K562 (cell line): ENCODE results near the gene PGD. TPM values are rescaled to one million over a fixed set of nuclear protein-coding genes. Genes with fewer than 3 reads are reported as not detected.
A peak's percentile ranks its signal among the peaks of the same experiment; 100 is the strongest.

Source experiments
- CAMTA2 ChIP-seq: fragments of 250-450 bp; sonication (Bioruptor Pico); conservative IDR thresholded peaks from 2 replicates; pipeline ENCODE4 v1.5.1; 2022
- COPS2 ChIP-seq: fragments of 450-650 bp; conservative IDR thresholded peaks from 2 replicates; pipeline ENCODE4 v1.6.1; 2016; ENCODE audit warnings: mild to moderate bottlenecking, moderate library complexity
- FOS ChIP-seq: IDR thresholded peaks from 3 replicates; pipeline ENCODE4 v1.6.1; 2011; ENCODE audit not compliant: insufficient read length; ENCODE audit errors: extremely low read depth
- HDAC8 ChIP-seq: fragments of 450-650 bp; IDR thresholded peaks from 2 replicates; pipeline ENCODE4 v1.6.1; 2016; ENCODE audit warnings: mild to moderate bottlenecking, missing genetic modification characterization, moderate library complexity, missing compliant biosample characterization
- ILF3 ChIP-seq: fragments of 450-650 bp; IDR thresholded peaks from 2 replicates; pipeline ENCODE4 v1.6.1; 2018; ENCODE audit warnings: antibody characterized with exemption, mild to moderate bottlenecking, moderate library complexity, borderline replicate concordance
- KAT7 ChIP-seq: sonication (generic); formaldehyde crosslinking; IDR thresholded peaks from 2 replicates; pipeline ENCODE4 v1.8.0; 2022; ENCODE audit warnings: missing genetic modification reagents, mild to moderate bottlenecking, borderline replicate concordance
- MAFF ChIP-seq: IDR thresholded peaks from 2 replicates; pipeline ENCODE4 v1.6.1; 2012; ENCODE audit warnings: low read length, improper control_type of control experiment
- NCOA6 ChIP-seq: fragments of 450-650 bp; IDR thresholded peaks from 2 replicates; pipeline ENCODE4 v1.6.1; 2017; ENCODE audit warnings: mild to moderate bottlenecking
- NR2C1 ChIP-seq, 2 experiments: fragments of 450-650 bp; IDR thresholded peaks; 2 replicates each; pipeline ENCODE4 v1.6.1; 2017; ENCODE audit warnings: mild to moderate bottlenecking in 2 of 2, antibody characterized with exemption in 1 of 2, inconsistent platforms in 1 of 2, missing compliant biosample characterization in 1 of 2, missing genetic modification characterization in 1 of 2
- NR4A1 ChIP-seq, 2 experiments: fragments of 250-450 bp in 1 of 2; fragments of 450-650 bp in 1 of 2; sonication (Bioruptor Pico) in 1 of 2; IDR thresholded peaks; 2 replicates each; pipeline versions ENCODE4 v1.4.0 to v1.6.1; 2016 to 2020; ENCODE audit warnings: mild to moderate bottlenecking in 2 of 2, missing compliant biosample characterization in 1 of 2, missing genetic modification characterization in 1 of 2, moderate library complexity in 1 of 2
- NRF1 ChIP-seq, 2 experiments: fragments of 450-650 bp; IDR thresholded peaks in 1 of 2; conservative IDR thresholded peaks in 1 of 2; 2 replicates each; pipeline ENCODE4 v1.6.1; 2014; ENCODE audit warnings: mild to moderate bottlenecking in 2 of 2
- PHF8 ChIP-seq: fragments of 200-600 bp; sonication (generic); IDR thresholded peaks from 2 replicates; pipeline ENCODE4 v1.6.1; 2012; ENCODE audit warnings: mixed run types, mild to moderate bottlenecking, inconsistent platforms, low read length, moderate library complexity, borderline replicate concordance
- SIN3A ChIP-seq, 2 experiments: fragments of 150-350 bp in 1 of 2; IDR thresholded peaks; 2 replicates each; pipeline ENCODE4 v1.6.1; 2011 to 2016; ENCODE audit warnings: borderline replicate concordance in 2 of 2, low read depth in 2 of 2, low read length in 2 of 2, mild to moderate bottlenecking in 2 of 2, moderate library complexity in 2 of 2; ENCODE audit not compliant: control insufficient read depth in 1 of 2
- SPI1 ChIP-seq: IDR thresholded peaks from 2 replicates; pipeline ENCODE4 v1.6.1; 2011; ENCODE audit warnings: low read depth, low read length, control low read depth, borderline replicate concordance
- SRSF7 ChIP-seq: fragments of 200-400 bp; formaldehyde crosslinking; optimal IDR thresholded peaks from 2 replicates; pipeline ENCODE3; 2017; ENCODE audit warnings: mild to moderate bottlenecking, low read depth, low read length
- polyA plus RNA-seq, 8 experiments: library from polyadenylated mRNA; depleted of rRNA in 4 of 8; stranded (reverse) in 5 of 8; unstranded in 3 of 8; fragments of >200 nt; fragmentation: Nextera tagmentation in 2 of 8; fragmentation: Illumina TruSeq in 1 of 8; extraction: Ambion mirVana in 2 of 8; extraction: Trizol in 1 of 8; gene quantifications; 2 replicates each; pipeline versions ENCODE4 v1.2.1 to v1.2.3, GENCODE V29; 2011 to 2014; ENCODE audit warnings: inconsistent platforms in 1 of 8, missing spikeins in 1 of 8
- total RNA-seq, 7 experiments: library from RNA; depleted of rRNA in 6 of 7; stranded (reverse); fragments of >200 nt in 6 of 7; fragmentation: Illumina TruSeq in 2 of 7; extraction: Trizol in 2 of 7; gene quantifications; 2 replicates each; pipeline versions ENCODE4 v1.2.1 to v1.2.3, GENCODE V29; 2011 to 2021; ENCODE audit warnings: low replicate concordance in 1 of 7
- TF ChIP-seq, protein P1 (sequence below), 2 experiments: fragments of 450-650 bp in 1 of 2; sonication (generic) in 1 of 2; formaldehyde crosslinking in 1 of 2; IDR thresholded peaks in 1 of 2; conservative IDR thresholded peaks in 1 of 2; 2 replicates each; pipeline versions ENCODE4 v1.6.1 to v1.8.1; 2016 to 2023; ENCODE audit warnings: mild to moderate bottlenecking in 2 of 2, moderate library complexity in 2 of 2, inconsistent platforms in 1 of 2, missing genetic modification reagents in 1 of 2
- TF ChIP-seq, protein P2 (sequence below), 2 experiments: IDR thresholded peaks; 2 replicates each; pipeline ENCODE4 v1.6.1; 2011; ENCODE audit warnings: borderline replicate concordance in 1 of 2, control low read depth in 1 of 2, low read depth in 1 of 2, low read length in 1 of 2, mild to moderate bottlenecking in 1 of 2, mixed read lengths in 1 of 2, moderate library complexity in 1 of 2; ENCODE audit not compliant: insufficient read depth in 1 of 2, insufficient read length in 1 of 2, poor library complexity in 1 of 2, severe bottlenecking in 1 of 2; ENCODE audit errors: extremely low read depth in 1 of 2
- TF ChIP-seq, protein P3 (sequence below): IDR thresholded peaks from 2 replicates; pipeline ENCODE4 v1.6.1; 2011; ENCODE audit warnings: borderline replicate concordance, low read depth, mild to moderate bottlenecking, moderate library complexity, low read length; ENCODE audit not compliant: insufficient read depth, poor library complexity, severe bottlenecking
- TF ChIP-seq, protein P4 (sequence below), 2 experiments: fragments of 450-650 bp; IDR thresholded peaks; 2 replicates each; pipeline ENCODE4 v1.6.1; 2016

Gene PGD
- total and polyA plus RNA-seq, 9 of the 15 experiments (the other 6 are each of a cell fraction or from before 2014, with no cell fraction given), result 177 to 542 (median 270) TPM

DNA sequence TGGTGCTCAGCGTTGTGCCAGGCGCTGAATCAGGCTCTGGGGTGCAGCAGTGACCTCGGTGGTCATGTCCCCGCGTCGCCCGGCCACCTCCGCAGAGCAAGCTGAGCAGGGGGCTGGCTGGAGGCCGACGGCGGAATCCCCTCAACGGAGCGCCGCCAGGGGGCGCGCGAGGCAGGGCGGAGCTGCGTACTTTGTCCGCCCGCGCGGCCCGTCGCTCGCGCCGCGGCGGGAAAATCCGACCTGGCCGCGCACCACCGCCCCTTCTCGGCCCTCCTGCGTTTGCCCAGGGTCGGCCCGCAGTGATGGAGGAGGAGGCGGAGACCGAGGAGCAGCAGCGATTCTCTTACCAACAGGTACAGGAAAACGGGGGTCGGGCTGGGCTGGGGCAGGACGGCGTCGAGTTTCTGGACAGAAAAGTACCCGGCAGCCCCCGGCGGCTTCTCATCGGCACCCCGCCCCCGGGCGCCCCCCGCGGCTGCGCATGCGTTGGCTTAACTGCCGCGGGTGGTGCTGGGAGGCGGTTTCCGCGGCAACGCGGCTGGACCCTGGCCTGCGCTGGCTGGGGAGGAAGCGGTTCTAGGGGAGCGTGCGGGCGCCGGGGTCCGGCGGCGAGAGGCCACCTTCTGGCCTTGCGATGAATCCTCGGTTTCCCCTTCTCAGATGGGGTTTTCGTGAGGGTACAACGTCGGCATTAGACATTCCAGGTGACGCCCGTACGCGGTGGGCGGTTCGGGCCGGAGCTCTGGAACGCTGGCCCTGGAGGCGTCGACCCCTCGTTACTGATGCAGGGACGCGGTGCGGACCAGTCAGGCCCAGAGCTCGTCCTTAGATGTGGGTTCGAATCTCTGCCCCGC lies 31.6 kb downstream of the PGD start, which contains the start of gene CENPS (continued):
- TF ChIP-seq, protein P1, sequence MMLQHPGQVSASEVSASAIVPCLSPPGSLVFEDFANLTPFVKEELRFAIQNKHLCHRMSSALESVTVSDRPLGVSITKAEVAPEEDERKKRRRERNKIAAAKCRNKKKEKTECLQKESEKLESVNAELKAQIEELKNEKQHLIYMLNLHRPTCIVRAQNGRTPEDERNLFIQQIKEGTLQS (IDR thresholded peaks at IDR 0.05), result no peak
- TF ChIP-seq, protein P1 (CRISPR knock-in tag; conservative IDR thresholded peaks at IDR 0.05), result 0 out of 2 replicates have a peak, but pooled peaks have one; percentile 62
- peak; percentile 94 for TF ChIP-seq NCOA6
- TF ChIP-seq PHF8, result peak; percentile 77; the same call in 1 of the 2 replicates
- no peak for TF ChIP-seq FOS
- TF ChIP-seq NR4A1 (CRISPR knock-in tag; IDR thresholded peaks at IDR 0.05), result no peak
- peak; percentile 77 for TF ChIP-seq NR4A1 (tag; IDR thresholded peaks at IDR 0.05)
- TF ChIP-seq SPI1, result peak; percentile 67; the same call in 1 of the 2 replicates
- no peak for TF ChIP-seq ILF3
- no peak for TF ChIP-seq SRSF7
- peak; percentile 91 for TF ChIP-seq HDAC8 (tag)
- TF ChIP-seq NR2C1 (IDR thresholded peaks at IDR 0.05), result no peak
- no peak; the same call in 1 of the 2 replicates for TF ChIP-seq NR2C1 (tag; IDR thresholded peaks at IDR 0.05)
- TF ChIP-seq CAMTA2 (CRISPR knock-in tag), result peak; percentile 64; the same call in 1 of the 2 replicates
- TF ChIP-seq, protein P2, sequence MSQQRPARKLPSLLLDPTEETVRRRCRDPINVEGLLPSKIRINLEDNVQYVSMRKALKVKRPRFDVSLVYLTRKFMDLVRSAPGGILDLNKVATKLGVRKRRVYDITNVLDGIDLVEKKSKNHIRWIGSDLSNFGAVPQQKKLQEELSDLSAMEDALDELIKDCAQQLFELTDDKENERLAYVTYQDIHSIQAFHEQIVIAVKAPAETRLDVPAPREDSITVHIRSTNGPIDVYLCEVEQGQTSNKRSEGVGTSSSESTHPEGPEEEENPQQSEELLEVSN (IDR thresholded peaks at IDR 0.05; ENCODE audit: borderline replicate concordance in 1 of 2, extremely low read depth in 1 of 2, insufficient read depth in 1 of 2, insufficient read length in 1 of 2, low read depth in 1 of 2, low read length in 1 of 2, poor library complexity in 1 of 2, severe bottlenecking in 1 of 2), result peak; percentile 99 to 100
- TF ChIP-seq NRF1 (conservative IDR thresholded peaks at IDR 0.05 in 1 of 2, IDR thresholded peaks at IDR 0.05 in 1 of 2), result peak; percentile 99
- TF ChIP-seq, protein P3, sequence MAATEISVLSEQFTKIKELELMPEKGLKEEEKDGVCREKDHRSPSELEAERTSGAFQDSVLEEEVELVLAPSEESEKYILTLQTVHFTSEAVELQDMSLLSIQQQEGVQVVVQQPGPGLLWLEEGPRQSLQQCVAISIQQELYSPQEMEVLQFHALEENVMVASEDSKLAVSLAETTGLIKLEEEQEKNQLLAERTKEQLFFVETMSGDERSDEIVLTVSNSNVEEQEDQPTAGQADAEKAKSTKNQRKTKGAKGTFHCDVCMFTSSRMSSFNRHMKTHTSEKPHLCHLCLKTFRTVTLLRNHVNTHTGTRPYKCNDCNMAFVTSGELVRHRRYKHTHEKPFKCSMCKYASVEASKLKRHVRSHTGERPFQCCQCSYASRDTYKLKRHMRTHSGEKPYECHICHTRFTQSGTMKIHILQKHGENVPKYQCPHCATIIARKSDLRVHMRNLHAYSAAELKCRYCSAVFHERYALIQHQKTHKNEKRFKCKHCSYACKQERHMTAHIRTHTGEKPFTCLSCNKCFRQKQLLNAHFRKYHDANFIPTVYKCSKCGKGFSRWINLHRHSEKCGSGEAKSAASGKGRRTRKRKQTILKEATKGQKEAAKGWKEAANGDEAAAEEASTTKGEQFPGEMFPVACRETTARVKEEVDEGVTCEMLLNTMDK, result peak; percentile 97
- no peak for TF ChIP-seq COPS2
- no peak for TF ChIP-seq MAFF
- TF ChIP-seq, protein P4, sequence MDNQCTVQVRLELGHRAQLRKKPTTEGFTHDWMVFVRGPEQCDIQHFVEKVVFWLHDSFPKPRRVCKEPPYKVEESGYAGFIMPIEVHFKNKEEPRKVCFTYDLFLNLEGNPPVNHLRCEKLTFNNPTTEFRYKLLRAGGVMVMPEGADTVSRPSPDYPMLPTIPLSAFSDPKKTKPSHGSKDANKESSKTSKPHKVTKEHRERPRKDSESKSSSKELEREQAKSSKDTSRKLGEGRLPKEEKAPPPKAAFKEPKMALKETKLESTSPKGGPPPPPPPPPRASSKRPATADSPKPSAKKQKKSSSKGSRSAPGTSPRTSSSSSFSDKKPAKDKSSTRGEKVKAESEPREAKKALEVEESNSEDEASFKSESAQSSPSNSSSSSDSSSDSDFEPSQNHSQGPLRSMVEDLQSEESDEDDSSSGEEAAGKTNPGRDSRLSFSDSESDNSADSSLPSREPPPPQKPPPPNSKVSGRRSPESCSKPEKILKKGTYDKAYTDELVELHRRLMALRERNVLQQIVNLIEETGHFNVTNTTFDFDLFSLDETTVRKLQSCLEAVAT (IDR thresholded peaks at IDR 0.05), result no peak
- TF ChIP-seq KAT7 (CRISPR knock-in tag), result peak; percentile 69; the same call in 1 of the 2 replicates
- peak; percentile 84 to 87; a peak in 1 of 4 replicates for TF ChIP-seq SIN3A (IDR thresholded peaks at IDR 0.05; ENCODE audit: borderline replicate concordance in 2 of 2, control insufficient read depth in 1 of 2, low read depth in 2 of 2, low read length in 2 of 2)
